GM12872 (cell line): ENCODE data around the gene NAPA.

Experiments used
- CTCF ChIP-seq: IDR thresholded peaks from 3 replicates; pipeline ENCODE4 v1.5.1; 2011; ENCODE audit warnings: low read depth, mild to moderate bottlenecking, low read length, moderate library complexity; ENCODE audit not compliant: insufficient read depth

Gene NAPA

DNA sequence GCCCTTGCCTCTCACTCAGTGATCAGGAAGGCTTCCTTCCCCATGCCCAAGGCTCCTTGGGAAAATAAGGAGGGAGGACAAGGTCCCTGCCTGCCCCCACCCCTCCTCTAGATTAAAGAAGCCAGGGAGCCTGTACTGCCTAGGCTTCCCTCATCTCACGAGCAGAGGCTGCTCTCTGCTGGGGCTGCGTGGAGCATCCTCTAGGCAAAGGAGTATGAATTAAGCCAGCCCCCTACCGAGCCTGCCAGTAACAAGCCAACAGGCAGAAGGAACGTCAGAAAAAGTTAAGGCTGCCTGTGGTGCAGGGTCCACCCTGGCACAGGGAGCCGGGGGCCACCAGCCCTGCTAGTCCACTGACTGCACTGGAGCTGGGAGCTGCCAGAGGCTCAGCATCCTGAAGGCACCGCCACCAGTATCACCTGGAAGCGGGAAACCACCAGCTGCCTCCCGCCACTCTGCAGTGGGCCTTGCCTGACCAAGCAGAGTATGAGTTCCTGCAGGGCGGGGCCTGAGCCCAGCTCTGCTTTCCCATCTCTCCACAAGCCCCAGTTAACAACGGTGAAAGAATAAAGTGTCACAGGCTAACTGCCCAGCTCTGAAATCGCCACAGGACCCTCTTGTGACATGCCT lies 6.8 kb downstream of the NAPA start:
- no peak for TF ChIP-seq CTCF

- TF ChIP-seq CTCF: no peak
Measured at GRCh38 chr19:47507012-47507411, 7.9 kb downstream of the NAPA start.

GRCh38 chr19:47506459-47506858 lies 8.4 kb downstream of the NAPA start:
- TF ChIP-seq CTCF: no peak

DNA sequence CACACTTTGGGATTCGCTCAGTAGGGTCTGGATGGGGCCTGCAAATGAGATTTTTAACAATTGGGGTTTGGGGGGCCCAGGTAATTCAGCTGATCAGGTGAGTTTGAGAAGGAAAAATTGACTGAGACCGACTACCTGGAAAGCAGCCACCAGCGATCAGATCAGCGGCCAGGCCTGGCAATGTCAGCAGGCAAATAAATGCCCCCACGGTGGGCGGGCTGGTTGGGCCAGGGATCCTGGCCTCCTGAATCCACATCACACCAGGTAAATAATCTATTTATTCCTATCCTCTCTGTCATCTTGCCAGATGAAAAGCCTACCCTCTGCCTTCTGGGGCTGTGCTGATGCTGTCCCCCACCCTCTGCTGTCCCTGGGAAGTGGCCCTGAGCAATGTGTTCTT lies 9.4 kb downstream of the NAPA start:
- TF ChIP-seq CTCF: no peak

- no peak for TF ChIP-seq CTCF
Measured at GRCh38 chr19:47503826-47504150, 11.1 kb downstream of the NAPA start.

GRCh38 chr19:47503130-47503825 lies 11.6 kb downstream of the NAPA start:
- no peak for TF ChIP-seq CTCF

DNA sequence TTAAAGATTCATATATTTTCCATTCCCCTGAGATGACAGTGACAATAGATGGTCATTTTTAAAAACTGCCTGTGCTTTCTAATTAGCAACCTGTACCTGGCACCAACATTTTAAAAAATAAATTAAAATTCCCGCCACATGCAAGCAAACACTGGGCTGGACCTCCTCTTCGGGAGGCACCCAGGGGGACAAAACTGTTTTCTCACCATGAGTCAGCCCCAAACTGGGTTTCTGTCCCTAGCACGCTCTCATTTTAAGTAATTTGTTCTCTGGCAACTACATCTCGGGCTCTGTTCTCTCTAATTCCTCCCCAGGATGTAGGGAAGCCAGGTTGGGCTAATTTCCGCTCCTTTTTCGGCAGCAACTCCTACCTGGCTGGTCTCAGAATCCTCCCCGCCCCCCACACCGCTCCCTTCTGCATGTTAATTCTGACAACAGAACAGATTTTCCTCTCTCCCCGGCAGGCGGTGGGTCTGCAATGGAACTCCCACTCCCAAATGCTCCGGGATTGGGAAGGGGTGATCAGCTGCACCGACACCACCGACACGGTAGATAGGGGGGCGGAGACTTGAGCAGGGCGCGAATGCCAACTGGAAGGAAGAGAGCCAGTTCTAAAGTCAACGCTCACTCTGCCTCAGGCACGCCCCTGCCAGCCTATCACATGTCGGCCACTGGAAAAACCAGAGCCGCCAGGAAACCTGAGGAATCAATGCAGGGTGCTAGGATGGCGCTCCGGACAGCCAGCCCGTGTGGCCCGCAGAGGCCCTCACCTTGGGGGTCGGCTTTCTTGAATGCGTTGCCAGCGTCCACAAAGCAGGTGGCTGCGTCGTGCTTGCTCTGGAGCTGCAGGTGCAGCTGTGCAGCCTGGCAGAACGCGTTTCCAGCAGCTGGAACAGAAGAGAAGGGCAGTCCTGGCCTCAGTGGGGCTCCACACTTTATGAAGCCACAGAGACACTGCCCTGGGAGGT lies 14.7 kb downstream of the NAPA start:
- TF ChIP-seq CTCF: no peak
